Measurements from ENCODE around the gene RBFOX2. TPM values are rescaled to one million over a fixed set of nuclear protein-coding genes. Genes with fewer than 3 reads are reported as not detected.

Gene RBFOX2
- total and polyA plus RNA-seq, 2 of the 8 experiments (the other 6 are each of a cell fraction or from before 2014, with no cell fraction given) = 121 to 122 TPM

DNA sequence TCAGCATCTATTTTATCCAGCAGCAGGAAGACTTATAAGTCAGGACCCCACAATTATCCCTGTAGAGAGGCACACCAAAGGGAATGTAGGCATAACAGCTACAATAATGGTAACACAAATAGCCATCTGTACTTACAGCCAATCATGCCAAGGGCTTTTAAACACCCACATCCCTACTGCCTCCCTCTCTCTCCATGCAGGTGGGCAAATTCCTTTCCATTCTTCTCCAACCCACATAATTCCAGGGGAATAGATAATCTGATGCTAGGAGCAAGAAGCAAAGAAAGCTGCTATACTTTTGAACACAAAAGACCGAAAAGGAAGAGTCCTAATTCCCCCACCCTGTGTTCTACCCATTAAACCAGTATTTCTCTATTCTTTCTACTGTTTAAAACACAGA, 46.7 kb downstream of the RBFOX2 start:
- CTCF ChIA-PET (ENCODE audit: partially characterized antibody) = interaction anchor here (0.9 to 2.1 kb wide), 3 partner anchors 11 to 84 kb away, joined by 3 to 10 read pairs (median 4); no protein-coding TSS in a partner anchor
- Histone ChIP-seq H2AFZ (ENCODE audit: low read length) (no peak overlapping the region), H3K9ac (replicated peaks in 1 of 4; ENCODE audit: extremely low read depth in 1 of 4, low read depth in 3 of 4, low read length in 3 of 4) (no peak overlapping the region), H3K23ac (ENCODE audit: insufficient read length) (no peak overlapping the region), H3K56ac (replicated peaks; ENCODE audit: insufficient read length, low read depth, low read length) (no peak overlapping the region), H4K91ac (replicated peaks; ENCODE audit: insufficient read length, low read length) (no peak overlapping the region), H3K79me2 (ENCODE audit: control insufficient read depth in 1 of 2, insufficient read depth in 2 of 2, low read length in 2 of 2) (peaks cover 0 to 90% of the 10 kb centered on the region in 2 experiments; a peak in 2 of 4 replicates), H3K4me2 (ENCODE audit: insufficient read depth in 1 of 2, low read depth in 2 of 2, low read length in 2 of 2) (no peak overlapping the region), H4K8ac (ENCODE audit: extremely low read depth, insufficient read depth, low read length) (no peak overlapping the region), H3K4me1 (replicated peaks in 1 of 4; ENCODE audit: control insufficient read depth in 3 of 4, insufficient read depth in 4 of 4, low read length in 3 of 4) (peaks cover 0 to 12% (median 2%) of the 10 kb centered on the region in 4 experiments; a peak in 5 of 7 replicates), H2BK12ac (ENCODE audit: low read depth, low read length) (no peak overlapping the region), H3K4me3 (ENCODE audit: extremely low read depth in 1 of 4, insufficient read depth in 2 of 4, low read depth in 3 of 4, low read length in 4 of 4) (no peak overlapping the region), H3K4ac (replicated peaks; ENCODE audit: insufficient read length, low read depth, low read length) (no peak overlapping the region), H2BK20ac (ENCODE audit: low read length) (no peak overlapping the region), H4K20me1 (replicated peaks in 1 of 2; ENCODE audit: control insufficient read depth in 1 of 2, insufficient read depth in 2 of 2, low read length in 2 of 2) (peaks cover 5 to 16% of the 10 kb centered on the region in 2 experiments), H3K23me2 (ENCODE audit: low read depth, low read length) (no peaks in the 10 kb centered on the region), H4K5ac (ENCODE audit: insufficient read length, low read depth, low read length) (no peak overlapping the region), H2BK120ac (replicated peaks; ENCODE audit: low read depth, low read length) (no peak overlapping the region), H3K18ac (ENCODE audit: extremely low read depth, low read length) (no peak overlapping the region), H3K9me3 (ENCODE audit: insufficient read depth in 2 of 2, low read depth in 1 of 2, low read length in 1 of 2) (no peaks in the 10 kb centered on the region), H2AK5ac (ENCODE audit: low read depth, low read length) (no peak overlapping the region), H3K79me1 (ENCODE audit: low read depth, low read length) (peaks cover 11% of the 10 kb centered on the region), H3K14ac (ENCODE audit: insufficient read length) (no peak overlapping the region), H3K36me3 (ENCODE audit: control insufficient read depth in 2 of 4, insufficient read depth in 4 of 4, low read length in 3 of 4) (no peaks in the 10 kb centered on the region), H3K27ac (ENCODE audit: low read depth, low read length) (no peak overlapping the region), H3K27me3 (replicated peaks in 1 of 4; ENCODE audit: control insufficient read depth in 3 of 4, extremely low read depth in 1 of 4, insufficient read depth in 3 of 4, low read length in 3 of 4) (no peaks in the 10 kb centered on the region), H2BK5ac (ENCODE audit: low read depth, low read length) (no peak overlapping the region), H2BK15ac (ENCODE audit: low read length) (no peak overlapping the region)
- TF ChIP-seq GTF2F1 (IDR thresholded peaks at IDR 0.05; ENCODE audit: borderline replicate concordance, low read depth, low read length) = no peak
- no peak for TF ChIP-seq SP2 (IDR thresholded peaks at IDR 0.05; ENCODE audit: low read length)
- no peak for TF ChIP-seq CEBPB (IDR thresholded peaks at IDR 0.05; ENCODE audit: low read depth, low read length)
- POLR2A ChIA-PET (ENCODE audit: partially characterized antibody) = interaction anchor here (0.6 to 1.2 kb wide), 2 partner anchors 10 to 355 kb away, joined by 3 read pairs; no protein-coding TSS in a partner anchor
- WGBS, 2 experiments (ENCODE audit: extremely low coverage in 1 of 2, insufficient coverage in 1 of 2, insufficient read length in 1 of 2, insufficient replicate concordance in 2 of 2, low coverage in 1 of 2, low lambda C conversion rate in 2 of 2, missing lambda C conversion rate in 1 of 2) = 100% methylated on average over 1 of the region's 1 CpG; no CpG with 5 or more reads in 1 of the 2 experiments
- FAIRE-seq (no peak), DNase-seq (ENCODE audit: low read depth in 1 of 2, low spot score in 2 of 2) (no peak)

Measured in H1 (cell line).